Loucy (cell line): ENCODE results near the gene NPY.

Experiments used
- CTCF ChIP-seq: fragments of 200-600 bp; sonication (generic); conservative IDR thresholded peaks from 2 replicates; pipeline ENCODE4 v1.5.1; 2014; ENCODE audit warnings: mild to moderate bottlenecking, antibody characterized with exemption, low read length
- EZH2phosphoT487 ChIP-seq: fragments of 200-600 bp; IDR thresholded peaks from 2 replicates; pipeline ENCODE4 v1.6.1; 2018; ENCODE audit warnings: antibody characterized with exemption, mild to moderate bottlenecking, moderate library complexity, borderline replicate concordance

- TF ChIP-seq CTCF, result no peak
- TF ChIP-seq EZH2phosphoT487, result no peak
Measured at GRCh38 chr7:24279512-24279911, 4.5 kb upstream of the NPY start.
